Gastroesophageal sphincter (tissue), 4 donors: ENCODE measurements around the gene LIMCH1. TPM values are rescaled to one million over a fixed set of nuclear protein-coding genes. Genes with fewer than 3 reads are reported as not detected.

Experiments
- ATAC-seq: fragments of 150-250 bp; one replicate; pipeline ENCODE4 v1.9.1; 2016; ENCODE audit warnings: mild to moderate bottlenecking, moderate library complexity
- H3K27ac ChIP-seq, 4 donors: fragments of 200-600 bp; sonication (generic) in 3 of 4; 1 replicate in 3 of 4; 2 replicates in 1 of 4; pipeline ENCODE4 v1.5.1; 2016 to 2019
- H3K27me3 ChIP-seq: fragments of 200-600 bp; sonication (generic); one replicate; pipeline ENCODE4 v1.5.1; 2019
- H3K36me3 ChIP-seq, 2 donors: fragments of 200-600 bp; sonication (generic); one replicate each; pipeline ENCODE4 v1.5.1; 2019; ENCODE audit warnings: control low read depth in 1 of 2
- H3K4me1 ChIP-seq, 3 donors: fragments of 200-600 bp; sonication (generic); 1 replicate in 2 of 3; 2 replicates in 1 of 3; pipeline ENCODE4 v1.5.1; 2016 to 2019; ENCODE audit warnings: control low read depth in 2 of 3
- H3K4me3 ChIP-seq, 2 donors: fragments of 200-600 bp; sonication (generic); one replicate each; pipeline ENCODE4 v1.5.1; 2019; ENCODE audit warnings: mild to moderate bottlenecking in 1 of 2, moderate library complexity in 1 of 2
- H3K9me3 ChIP-seq, 3 donors: fragments of 200-600 bp; sonication (generic); one replicate each; pipeline ENCODE4 v1.5.1; 2017 to 2019; ENCODE audit warnings: control low read depth in 2 of 3
- CTCF ChIP-seq, 4 experiments: fragments of 200-600 bp in 2 of 4; fragments of 450-650 bp in 2 of 4; sonication (generic) in 1 of 4; IDR thresholded peaks; one replicate each; pipeline ENCODE4 v1.5.1; 2017 to 2019; ENCODE audit warnings: antibody characterized with exemption in 4 of 4, mild to moderate bottlenecking in 2 of 4, moderate library complexity in 2 of 4
- EP300 ChIP-seq: sonication (generic); formaldehyde crosslinking; IDR thresholded peaks from one replicate; pipeline ENCODE4 v1.6.1; 2017; ENCODE audit warnings: antibody characterized with exemption, mild to moderate bottlenecking
- POLR2A ChIP-seq, 2 donors: fragments of 450-650 bp; IDR thresholded peaks; one replicate each; pipeline ENCODE4 v1.6.1; 2017; ENCODE audit warnings: antibody characterized with exemption in 2 of 2, mild to moderate bottlenecking in 2 of 2, moderate library complexity in 1 of 2
- POLR2AphosphoS5 ChIP-seq: sonication (generic); formaldehyde crosslinking; IDR thresholded peaks from one replicate; pipeline ENCODE4 v1.6.1; 2017; ENCODE audit warnings: antibody characterized with exemption
- WGBS, 2 donors: methylation state at CpG; one replicate each; pipeline ENCODE4 v1.1.5; 2018; ENCODE audit warnings: low coverage in 1 of 2; 5-methylcytosine and 5-hydroxymethylcytosine counted together
- total RNA-seq, 4 donors: library from RNA; depleted of rRNA; stranded (reverse); fragments of >200 nt; gene quantifications; one replicate each; pipeline ENCODE4 v1.1.0, GENCODE V29; 2016

The LIMCH1 gene
- total RNA-seq, 4 donors from 2014 or later: 9.8 to 82.9 (median 63.1) TPM

DNA sequence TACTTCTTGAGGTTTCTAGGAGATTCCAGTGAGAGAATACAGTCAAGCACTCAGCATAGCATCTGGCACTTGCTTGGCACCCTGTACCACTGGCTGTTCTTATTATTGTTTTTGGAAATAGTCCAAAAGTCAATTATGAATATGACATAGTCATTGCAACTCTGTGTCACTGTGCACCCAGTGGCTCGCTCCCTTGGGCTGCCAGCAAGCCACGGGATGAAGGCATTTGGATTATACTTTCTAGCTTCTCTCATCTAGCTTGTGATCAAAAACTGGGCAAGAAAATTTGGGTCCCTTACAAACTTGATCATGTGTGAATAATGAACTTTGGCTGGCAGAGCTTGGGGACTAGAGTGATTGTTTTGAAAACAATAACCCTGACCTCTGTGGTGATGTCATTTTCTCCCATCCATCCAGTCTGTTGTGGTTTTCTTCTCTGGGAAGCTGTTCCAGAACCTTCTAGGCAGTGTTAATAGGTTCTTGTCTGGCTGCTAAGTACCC is 32.7 kb upstream of the LIMCH1 start:
- H3K4me1 ChIP-seq: peaks cover 0 to 21% (median 0%) of the 10 kb centered on the region in 3 donors
- no peak overlapping the region for H3K27ac ChIP-seq
- TF ChIP-seq CTCF (IDR thresholded peaks at IDR 0.05): no peak
- TF ChIP-seq POLR2A (IDR thresholded peaks at IDR 0.05): no peak
- TF ChIP-seq EP300: no peak
- TF ChIP-seq POLR2AphosphoS5: no peak
- H3K4me3 ChIP-seq: no peak overlapping the region
- H3K36me3 ChIP-seq: peaks cover 0 to 6% of the 10 kb centered on the region in 2 donors
- H3K27me3 ChIP-seq: no peaks in the 10 kb centered on the region
- WGBS, 2 donors: 81 to 84% methylated on average over 2 of the region's 2 CpGs
- H3K9me3 ChIP-seq: no peaks in the 10 kb centered on the region
- ATAC-seq: no peak

GRCh38 chr4:41506130-41506529 is 31.8 kb upstream of the LIMCH1 start:
- TF ChIP-seq POLR2AphosphoS5 (no peak), POLR2A (IDR thresholded peaks at IDR 0.05) (no peak), CTCF (IDR thresholded peaks at IDR 0.05) (no peak), EP300 (no peak)
- Histone ChIP-seq H3K4me3 (no peak overlapping the region), H3K36me3 (peaks cover 0 to 6% of the 10 kb centered on the region in 2 donors), H3K27ac (no peak overlapping the region), H3K9me3 (no peaks in the 10 kb centered on the region), H3K4me1 (peaks cover 0 to 21% (median 0%) of the 10 kb centered on the region in 3 donors), H3K27me3 (no peaks in the 10 kb centered on the region)
- 77 to 94% methylated on average over 2 of the region's 2 CpGs for WGBS, 2 donors
- no peak for ATAC-seq

- H3K36me3 ChIP-seq: peaks cover 0 to 6% of the 10 kb centered on the region in 2 donors
- no peak overlapping the region for H3K4me3 ChIP-seq
- peaks cover 0 to 21% (median 0%) of the 10 kb centered on the region in 3 donors for H3K4me1 ChIP-seq
- H3K27ac ChIP-seq: no peak overlapping the region
- H3K27me3 ChIP-seq: no peaks in the 10 kb centered on the region
- ATAC-seq: no peak
- H3K9me3 ChIP-seq: no peaks in the 10 kb centered on the region
- WGBS, 2 donors: 83% methylated on average over 2 of the region's 3 CpGs; no CpG with 5 or more reads in 1 of the 2 donors
- TF ChIP-seq POLR2A (IDR thresholded peaks at IDR 0.05): no peak
- TF ChIP-seq POLR2AphosphoS5: no peak
- TF ChIP-seq EP300: no peak
- no peak for TF ChIP-seq CTCF (IDR thresholded peaks at IDR 0.05)
Observed at GRCh38 chr4:41507291-41507947, 30.5 kb upstream of the LIMCH1 start.

- no peaks in the 10 kb centered on the region for H3K9me3 ChIP-seq
- H3K27me3 ChIP-seq: no peaks in the 10 kb centered on the region
- no peak overlapping the region for H3K27ac ChIP-seq
- H3K4me3 ChIP-seq: no peak overlapping the region
- TF ChIP-seq POLR2A (IDR thresholded peaks at IDR 0.05) (no peak), EP300 (no peak), CTCF (IDR thresholded peaks at IDR 0.05) (no peak), POLR2AphosphoS5 (no peak)
- H3K36me3 ChIP-seq: no peaks in the 10 kb centered on the region
- H3K4me1 ChIP-seq: peaks cover 0 to 21% (median 0%) of the 10 kb centered on the region in 3 donors
- no peak for ATAC-seq
- 60% methylated on average over 2 of the region's 2 CpGs; no CpG with 5 or more reads in 1 of the 2 donors for WGBS, 2 donors
Observed at GRCh38 chr4:41509451-41509866, 28.5 kb upstream of the LIMCH1 start.

DNA sequence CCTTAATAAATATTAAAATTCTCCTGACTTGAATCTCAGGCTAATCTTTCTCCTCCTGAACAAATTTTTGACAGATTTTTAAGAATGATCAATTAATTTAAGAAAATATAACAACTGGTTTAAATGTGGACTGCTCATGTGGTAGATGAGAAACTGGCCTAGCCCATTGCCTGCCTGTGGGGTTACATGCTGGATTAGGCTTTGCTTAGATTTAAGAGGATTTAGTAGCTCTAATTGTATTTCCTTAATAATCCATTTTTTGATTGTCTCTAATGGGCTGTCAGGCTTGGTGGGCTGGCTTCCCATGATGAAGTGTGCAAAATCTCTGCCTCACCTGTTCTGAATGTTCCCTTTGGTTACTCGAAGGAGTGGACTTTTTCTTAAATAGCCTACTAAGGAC is 27.8 kb upstream of the LIMCH1 start:
- no peak for ATAC-seq
- peaks cover 0 to 14% (median 0%) of the 10 kb centered on the region in 3 donors for H3K4me1 ChIP-seq
- no peaks in the 10 kb centered on the region for H3K9me3 ChIP-seq
- 100% methylated on average over 1 of the region's 1 CpG for WGBS, 2 donors
- no peaks in the 10 kb centered on the region for H3K27me3 ChIP-seq
- TF ChIP-seq CTCF (IDR thresholded peaks at IDR 0.05) (no peak), POLR2AphosphoS5 (no peak), POLR2A (IDR thresholded peaks at IDR 0.05) (no peak), EP300 (no peak)
- no peaks in the 10 kb centered on the region for H3K36me3 ChIP-seq
- no peak overlapping the region for H3K4me3 ChIP-seq
- H3K27ac ChIP-seq: no peak overlapping the region
